ENCODE data around the gene PRKN.

Gene PRKN

GRCh38 chr6:161418463-161418945, 1309.1 kb downstream of the PRKN start:
- Histone ChIP-seq H3K36me3 (ENCODE audit: insufficient read depth, low read length) (no peaks in the 10 kb centered on the region), H3K27ac (ENCODE audit: low read depth, low read length) (no peak overlapping the region), H3K27me3 (ENCODE audit: control insufficient read depth in 1 of 2, insufficient read depth in 2 of 2, low read length in 2 of 2) (no peaks in the 10 kb centered on the region), H3K4me3 (ENCODE audit: low read depth in 1 of 2, low read length in 2 of 2) (no peak overlapping the region), H3K9ac (ENCODE audit: low read length) (no peak overlapping the region), H3K4me1 (ENCODE audit: insufficient read depth, low read length) (no peaks in the 10 kb centered on the region), H3K9me3 (ENCODE audit: low read length) (no peaks in the 10 kb centered on the region)

- Histone ChIP-seq H3K36me3 (ENCODE audit: insufficient read depth, low read length) (no peaks in the 10 kb centered on the region), H3K9ac (ENCODE audit: low read length) (no peak overlapping the region)
Observed at GRCh38 chr6:161417717-161418462, 1309.7 kb downstream of the PRKN start.

GRCh38 chr6:161415302-161415855, 1312.2 kb downstream of the PRKN start:
- H3K27ac ChIP-seq (ENCODE audit: low read depth, low read length), result no peak overlapping the region

More at GRCh38 chr6:161417717-161418462, 1309.7 kb downstream of the PRKN start:
- Histone ChIP-seq H3K9me3 (ENCODE audit: low read length) (no peaks in the 10 kb centered on the region), H3K27me3 (ENCODE audit: control insufficient read depth in 1 of 2, insufficient read depth in 2 of 2, low read length in 2 of 2) (no peaks in the 10 kb centered on the region), H3K4me1 (ENCODE audit: insufficient read depth, low read length) (no peaks in the 10 kb centered on the region), H3K4me3 (ENCODE audit: low read depth in 1 of 2, low read length in 2 of 2) (no peak overlapping the region), H3K27ac (ENCODE audit: low read depth, low read length) (no peak overlapping the region)

GRCh38 chr6:161414707-161415106, 1312.9 kb downstream of the PRKN start:
- Histone ChIP-seq H3K9ac (ENCODE audit: low read length) (no peak overlapping the region), H3K9me3 (ENCODE audit: low read length) (no peaks in the 10 kb centered on the region), H3K4me1 (ENCODE audit: insufficient read depth, low read length) (no peaks in the 10 kb centered on the region), H3K27me3 (ENCODE audit: control insufficient read depth in 1 of 2, insufficient read depth in 2 of 2, low read length in 2 of 2) (no peaks in the 10 kb centered on the region), H3K4me3 (ENCODE audit: low read depth in 1 of 2, low read length in 2 of 2) (no peak overlapping the region), H3K27ac (ENCODE audit: low read depth, low read length) (no peak overlapping the region), H3K36me3 (ENCODE audit: insufficient read depth, low read length) (no peaks in the 10 kb centered on the region)

More at GRCh38 chr6:161415302-161415855, 1312.2 kb downstream of the PRKN start:
- Histone ChIP-seq H3K27me3 (ENCODE audit: control insufficient read depth in 1 of 2, insufficient read depth in 2 of 2, low read length in 2 of 2) (no peaks in the 10 kb centered on the region), H3K4me3 (ENCODE audit: low read depth in 1 of 2, low read length in 2 of 2) (no peak overlapping the region), H3K9me3 (ENCODE audit: low read length) (no peaks in the 10 kb centered on the region), H3K36me3 (ENCODE audit: insufficient read depth, low read length) (no peaks in the 10 kb centered on the region), H3K4me1 (ENCODE audit: insufficient read depth, low read length) (no peaks in the 10 kb centered on the region), H3K9ac (ENCODE audit: low read length) (no peak overlapping the region)

GRCh38 chr6:161414180-161414579, 1313.4 kb downstream of the PRKN start:
- no peak overlapping the region for H3K4me3 ChIP-seq (ENCODE audit: low read depth in 1 of 2, low read length in 2 of 2)

GRCh38 chr6:161413355-161413771, 1314.2 kb downstream of the PRKN start:
- Histone ChIP-seq H3K27me3 (ENCODE audit: control insufficient read depth in 1 of 2, insufficient read depth in 2 of 2, low read length in 2 of 2) (no peaks in the 10 kb centered on the region), H3K27ac (ENCODE audit: low read depth, low read length) (no peak overlapping the region), H3K4me1 (ENCODE audit: insufficient read depth, low read length) (no peaks in the 10 kb centered on the region), H3K36me3 (ENCODE audit: insufficient read depth, low read length) (no peaks in the 10 kb centered on the region), H3K9me3 (ENCODE audit: low read length) (no peaks in the 10 kb centered on the region), H3K4me3 (ENCODE audit: low read depth in 1 of 2, low read length in 2 of 2) (no peak overlapping the region), H3K9ac (ENCODE audit: low read length) (no peak overlapping the region)

More at GRCh38 chr6:161414180-161414579, 1313.4 kb downstream of the PRKN start:
- Histone ChIP-seq H3K27ac (ENCODE audit: low read depth, low read length) (no peak overlapping the region), H3K9ac (ENCODE audit: low read length) (no peak overlapping the region), H3K4me1 (ENCODE audit: insufficient read depth, low read length) (no peaks in the 10 kb centered on the region), H3K36me3 (ENCODE audit: insufficient read depth, low read length) (no peaks in the 10 kb centered on the region), H3K27me3 (ENCODE audit: control insufficient read depth in 1 of 2, insufficient read depth in 2 of 2, low read length in 2 of 2) (no peaks in the 10 kb centered on the region), H3K9me3 (ENCODE audit: low read length) (no peaks in the 10 kb centered on the region)

GRCh38 chr6:161412795-161413194, 1314.8 kb downstream of the PRKN start:
- Histone ChIP-seq H3K36me3 (ENCODE audit: insufficient read depth, low read length) (no peaks in the 10 kb centered on the region), H3K4me1 (ENCODE audit: insufficient read depth, low read length) (no peaks in the 10 kb centered on the region), H3K4me3 (ENCODE audit: low read depth in 1 of 2, low read length in 2 of 2) (no peak overlapping the region), H3K27me3 (ENCODE audit: control insufficient read depth in 1 of 2, insufficient read depth in 2 of 2, low read length in 2 of 2) (no peaks in the 10 kb centered on the region), H3K9me3 (ENCODE audit: low read length) (no peaks in the 10 kb centered on the region), H3K9ac (ENCODE audit: low read length) (no peak overlapping the region), H3K27ac (ENCODE audit: low read depth, low read length) (no peak overlapping the region)

- Histone ChIP-seq H3K9me3 (ENCODE audit: low read length) (no peaks in the 10 kb centered on the region), H3K27ac (ENCODE audit: low read depth, low read length) (no peak overlapping the region), H3K4me3 (ENCODE audit: low read depth in 1 of 2, low read length in 2 of 2) (no peak overlapping the region), H3K9ac (ENCODE audit: low read length) (no peak overlapping the region), H3K4me1 (ENCODE audit: insufficient read depth, low read length) (no peaks in the 10 kb centered on the region), H3K36me3 (ENCODE audit: insufficient read depth, low read length) (no peaks in the 10 kb centered on the region), H3K27me3 (ENCODE audit: control insufficient read depth in 1 of 2, insufficient read depth in 2 of 2, low read length in 2 of 2) (no peaks in the 10 kb centered on the region)
Observed at GRCh38 chr6:161411265-161411944, 1316.2 kb downstream of the PRKN start.

GRCh38 chr6:161410736-161411135, 1316.8 kb downstream of the PRKN start:
- H3K27ac ChIP-seq (ENCODE audit: low read depth, low read length), result no peak overlapping the region
- H3K4me1 ChIP-seq (ENCODE audit: insufficient read depth, low read length), result no peaks in the 10 kb centered on the region
- no peaks in the 10 kb centered on the region for H3K9me3 ChIP-seq (ENCODE audit: low read length)
- no peaks in the 10 kb centered on the region for H3K27me3 ChIP-seq (ENCODE audit: control insufficient read depth in 1 of 2, insufficient read depth in 2 of 2, low read length in 2 of 2)
- no peaks in the 10 kb centered on the region for H3K36me3 ChIP-seq (ENCODE audit: insufficient read depth, low read length)
- no peak overlapping the region for H3K9ac ChIP-seq (ENCODE audit: low read length)
- H3K4me3 ChIP-seq (ENCODE audit: low read depth in 1 of 2, low read length in 2 of 2), result no peak overlapping the region

- Histone ChIP-seq H3K36me3 (ENCODE audit: insufficient read depth, low read length) (no peaks in the 10 kb centered on the region), H3K27me3 (ENCODE audit: control insufficient read depth in 1 of 2, insufficient read depth in 2 of 2, low read length in 2 of 2) (no peaks in the 10 kb centered on the region), H3K27ac (ENCODE audit: low read depth, low read length) (no peak overlapping the region), H3K9ac (ENCODE audit: low read length) (no peak overlapping the region), H3K4me1 (ENCODE audit: insufficient read depth, low read length) (no peaks in the 10 kb centered on the region), H3K4me3 (ENCODE audit: low read depth in 1 of 2, low read length in 2 of 2) (no peak overlapping the region), H3K9me3 (ENCODE audit: low read length) (no peaks in the 10 kb centered on the region)
Observed at GRCh38 chr6:161410076-161410475, 1317.5 kb downstream of the PRKN start.

GRCh38 chr6:161409353-161409752, 1318.2 kb downstream of the PRKN start:
- no peak overlapping the region for H3K27ac ChIP-seq (ENCODE audit: low read depth, low read length)
- no peaks in the 10 kb centered on the region for H3K9me3 ChIP-seq (ENCODE audit: low read length)
- no peaks in the 10 kb centered on the region for H3K36me3 ChIP-seq (ENCODE audit: insufficient read depth, low read length)
- H3K27me3 ChIP-seq (ENCODE audit: control insufficient read depth in 1 of 2, insufficient read depth in 2 of 2, low read length in 2 of 2), result no peaks in the 10 kb centered on the region
- H3K4me3 ChIP-seq (ENCODE audit: low read depth in 1 of 2, low read length in 2 of 2), result no peak overlapping the region
- H3K9ac ChIP-seq (ENCODE audit: low read length), result no peak overlapping the region
- H3K4me1 ChIP-seq (ENCODE audit: insufficient read depth, low read length), result no peaks in the 10 kb centered on the region
